H1 (cell line): ENCODE data around the gene ATXN7L3. TPM values are rescaled to one million over a fixed set of nuclear protein-coding genes. Genes with fewer than 3 reads are reported as not detected.

ENCODE experiments used
- SIRT6 ChIP-seq: IDR thresholded peaks from one replicate; pipeline ENCODE4 v1.7.1; 2012; ENCODE audit warnings: low read length, inconsistent platforms
- YY1 ChIP-seq: IDR thresholded peaks from 2 replicates; pipeline ENCODE4 v1.6.1; 2011; ENCODE audit warnings: low read depth, mild to moderate bottlenecking, low read length
- polyA plus RNA-seq, 7 experiments: library from polyadenylated mRNA; depleted of rRNA in 3 of 7; stranded (reverse) in 5 of 7; unstranded in 2 of 7; fragments of >200 nt in 5 of 7; fragments of 200-250 nt in 2 of 7; gene quantifications; 1 replicate in 5 of 7; 2 replicates in 1 of 7; 4 replicates in 1 of 7; pipeline versions ENCODE4 v1.2.1 to v1.2.3, GENCODE V29; 2011 to 2013; ENCODE audit warnings: missing spikeins in 2 of 7, mixed read lengths in 2 of 7
- total RNA-seq: library from RNA; stranded (reverse); fragmentation: NEBNext Ultra II Directional; extraction: Animal tissue kit (Norgen Biotek cat#: 25700); gene quantifications from 2 replicates; pipeline ENCODE4 v1.2.1, GENCODE V29; 2021

The ATXN7L3 gene
- total and polyA plus RNA-seq, 2 of the 8 experiments (the other 6 are each of a cell fraction or from before 2014, with no cell fraction given), result 53.7 to 103 TPM

DNA sequence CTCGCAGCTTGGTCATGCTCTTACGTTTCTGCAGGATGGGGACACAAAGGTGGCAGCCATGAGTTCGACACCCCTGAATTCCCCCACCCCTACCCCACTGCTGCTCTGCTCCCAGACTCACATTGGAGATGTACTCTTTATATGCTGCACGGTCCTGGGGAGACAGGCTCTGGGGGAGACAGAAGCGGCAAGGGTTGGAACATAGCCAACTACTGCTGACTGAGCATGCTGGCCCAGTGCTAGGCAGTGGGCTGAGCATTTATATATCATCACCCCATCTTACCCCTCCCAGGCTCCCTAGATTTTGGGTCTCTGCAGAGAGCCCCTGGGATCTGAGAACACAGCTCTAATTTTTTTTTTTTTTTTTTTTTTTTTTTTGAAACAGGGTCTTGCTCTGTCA is 8.1 kb upstream of the ATXN7L3 start (continued):
- TF ChIP-seq YY1 (no peak), SIRT6 (no peak)
- TF ChIP-seq, all 59 proteins: peak for 0
